ENCODE measurements around the gene GPC2.
A peak's percentile ranks its signal among the peaks of the same experiment; 100 is the strongest.

GPC2 gene

DNA sequence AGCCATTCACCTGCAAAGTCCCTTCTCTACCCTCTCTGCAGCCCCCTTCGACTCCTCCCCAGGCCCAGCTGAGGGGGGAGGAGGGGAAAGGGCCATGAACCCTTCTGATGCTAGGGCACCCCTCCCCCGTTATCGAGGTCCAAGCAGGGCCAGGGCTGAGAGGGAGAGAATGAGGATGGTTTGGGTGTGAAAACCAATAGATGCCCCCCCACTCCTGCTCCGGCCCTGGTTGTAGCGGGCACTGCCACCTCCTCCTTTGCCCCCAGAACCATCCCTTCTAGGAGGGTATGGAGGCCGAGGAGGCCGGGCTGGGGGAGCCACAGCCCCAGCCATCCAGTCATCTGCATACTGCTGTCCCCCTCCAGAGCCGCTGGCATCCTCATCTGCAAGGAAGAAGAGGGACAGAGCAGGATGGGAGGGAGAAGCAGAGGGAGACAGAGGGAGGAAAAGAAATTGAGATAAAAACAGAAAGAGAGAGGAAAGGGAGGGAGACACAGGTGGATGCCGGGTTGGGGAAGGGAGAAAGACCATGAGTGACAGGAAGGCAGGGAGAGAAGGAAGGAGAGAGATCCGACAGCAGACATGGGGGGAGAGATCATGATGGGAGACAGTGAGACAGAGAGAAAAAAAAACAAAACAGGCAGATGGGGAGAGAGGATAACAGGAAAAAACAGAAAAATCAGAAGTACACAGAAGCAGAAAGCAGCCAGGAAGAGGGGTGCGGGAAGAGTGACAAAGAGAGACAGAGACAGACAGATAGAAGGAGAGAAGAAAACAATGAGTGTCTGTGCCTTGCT lies 6.9 kb downstream of the GPC2 start:
- ChIA-PET POLR2A (no interaction called here), CTCF (interaction anchor here (1.8 kb wide), 1 partner anchor 38 kb away, joined by 6 read pairs; no protein-coding TSS in a partner anchor)
- Histone ChIP-seq H3K4me3 (ENCODE audit: control insufficient read depth in 1 of 7, extremely low read depth in 1 of 7, insufficient read depth in 4 of 7, low read depth in 2 of 7, low read length in 6 of 7) (no peak overlapping the region), H3K36me3 (ENCODE audit: control insufficient read depth in 4 of 4, insufficient read depth in 4 of 4, low read length in 3 of 4) (peaks cover 0 to 11% (median 0%) of the 10 kb centered on the region in 4 experiments), H3K4me1 (ENCODE audit: control extremely low read depth in 1 of 4, control insufficient read depth in 4 of 4, insufficient read depth in 4 of 4, low read length in 3 of 4) (peaks cover 0 to 40% (median 33%) of the 10 kb centered on the region in 4 experiments), H3K27ac (ENCODE audit: insufficient read depth in 1 of 2, low read depth in 1 of 2, low read length in 2 of 2, poor library complexity in 1 of 2, severe bottlenecking in 2 of 2) (no peak overlapping the region), H3K27me3 (replicated peaks in 2 of 5; ENCODE audit: control insufficient read depth in 4 of 5, insufficient read depth in 5 of 5, low read length in 4 of 5) (peaks cover 0 to 46% (median 18%) of the 10 kb centered on the region in 5 experiments), H3K9me3 (ENCODE audit: control extremely low read depth in 1 of 5, control insufficient read depth in 4 of 5, insufficient read depth in 2 of 5, low read depth in 1 of 5, low read length in 4 of 5) (no peaks in the 10 kb centered on the region)
- 92% methylated on average over 3 of the region's 11 CpGs for WGBS (ENCODE audit: insufficient coverage)
- DNase-seq, result no peak

DNA sequence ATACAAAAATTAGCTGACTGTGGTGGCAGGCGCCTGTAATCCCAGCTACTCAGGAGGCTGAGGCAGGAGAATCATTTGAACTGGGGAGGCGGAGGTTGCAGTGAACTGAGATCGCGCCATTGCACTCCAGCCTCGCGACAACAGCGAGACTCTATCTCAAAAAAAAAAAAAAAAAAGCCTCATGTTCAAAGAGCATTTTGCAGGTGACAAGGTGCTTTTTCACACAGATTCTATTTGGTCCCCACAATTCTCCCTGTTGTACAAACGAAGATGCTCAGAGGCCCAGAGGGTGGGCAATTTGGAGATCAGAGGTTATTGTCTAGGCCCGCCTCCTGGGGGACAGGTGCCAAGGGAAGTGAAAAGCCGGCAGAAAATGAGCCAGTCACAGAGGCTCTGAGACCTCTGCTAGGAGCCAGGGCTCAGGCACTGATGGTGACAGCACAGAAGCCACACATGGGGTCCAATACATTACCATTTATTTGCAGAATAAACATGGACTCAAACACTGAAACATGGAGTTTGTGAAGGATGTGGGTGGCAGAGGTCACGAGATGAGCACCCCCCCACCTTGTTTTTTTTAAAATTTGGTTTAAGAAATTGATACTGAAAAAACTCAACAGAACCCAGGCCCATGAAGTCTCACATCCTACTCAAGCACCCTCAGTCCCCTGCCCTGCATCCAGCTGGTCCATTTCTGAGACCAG lies 7.9 kb downstream of the GPC2 start:
- no peaks in the 10 kb centered on the region for H3K9me3 ChIP-seq (ENCODE audit: control extremely low read depth in 1 of 5, control insufficient read depth in 4 of 5, insufficient read depth in 2 of 5, low read depth in 1 of 5, low read length in 4 of 5)
- H3K4me3 ChIP-seq (ENCODE audit: control insufficient read depth in 1 of 7, extremely low read depth in 1 of 7, insufficient read depth in 4 of 7, low read depth in 2 of 7, low read length in 6 of 7), result no peak overlapping the region
- CTCF ChIA-PET, result interaction anchor here (2.7 kb wide), 1 partner anchor 36 kb away, joined by 12 read pairs; no protein-coding TSS in a partner anchor
- 87% methylated on average over 10 of the region's 11 CpGs for WGBS (ENCODE audit: insufficient coverage)
- peaks cover 0 to 46% (median 18%) of the 10 kb centered on the region in 5 experiments for H3K27me3 ChIP-seq (replicated peaks in 2 of 5; ENCODE audit: control insufficient read depth in 4 of 5, insufficient read depth in 5 of 5, low read length in 4 of 5)
- no peak overlapping the region for H3K27ac ChIP-seq (ENCODE audit: insufficient read depth in 1 of 2, low read depth in 1 of 2, low read length in 2 of 2, poor library complexity in 1 of 2, severe bottlenecking in 2 of 2)
- DNase-seq, result no peak
- peaks cover 0 to 6% (median 0%) of the 10 kb centered on the region in 4 experiments for H3K36me3 ChIP-seq (ENCODE audit: control insufficient read depth in 4 of 4, insufficient read depth in 4 of 4, low read length in 3 of 4)
- POLR2A ChIA-PET, result no interaction called here
- H3K4me1 ChIP-seq (ENCODE audit: control extremely low read depth in 1 of 4, control insufficient read depth in 4 of 4, insufficient read depth in 4 of 4, low read length in 3 of 4), result peaks cover 0 to 40% (median 33%) of the 10 kb centered on the region in 4 experiments

GRCh38 chr7:100167912-100168323 lies 9.3 kb downstream of the GPC2 start:
- no peaks in the 10 kb centered on the region for H3K36me3 ChIP-seq (ENCODE audit: control insufficient read depth in 4 of 4, insufficient read depth in 4 of 4, low read length in 3 of 4)
- no peaks in the 10 kb centered on the region for H3K9me3 ChIP-seq (ENCODE audit: control extremely low read depth in 1 of 5, control insufficient read depth in 4 of 5, insufficient read depth in 2 of 5, low read depth in 1 of 5, low read length in 4 of 5)
- ChIA-PET POLR2A (interaction anchor here (1.0 kb wide), 1 partner anchor 11 kb away, joined by 4 read pairs; no protein-coding TSS in a partner anchor), CTCF (interaction anchor here (1.2 to 2.7 kb wide), 6 partner anchors 8 to 49 kb away, joined by 3 to 12 read pairs (median 3); no protein-coding TSS in a partner anchor)
- 1% methylated on average over 10 of the region's 11 CpGs for WGBS (ENCODE audit: insufficient coverage)
- peaks cover 0 to 40% (median 33%) of the 10 kb centered on the region in 4 experiments for H3K4me1 ChIP-seq (ENCODE audit: control extremely low read depth in 1 of 4, control insufficient read depth in 4 of 4, insufficient read depth in 4 of 4, low read length in 3 of 4)
- DNase-seq, result peak in 1 of 3 donors; percentile 54
- peak overlapping the region in 1 of 2 experiments; percentile 58 for H3K27ac ChIP-seq (ENCODE audit: insufficient read depth in 1 of 2, low read depth in 1 of 2, low read length in 2 of 2, poor library complexity in 1 of 2, severe bottlenecking in 2 of 2)
- peaks cover 0 to 46% (median 18%) of the 10 kb centered on the region in 5 experiments for H3K27me3 ChIP-seq (replicated peaks in 2 of 5; ENCODE audit: control insufficient read depth in 4 of 5, insufficient read depth in 5 of 5, low read length in 4 of 5)
- H3K4me3 ChIP-seq (ENCODE audit: control insufficient read depth in 1 of 7, extremely low read depth in 1 of 7, insufficient read depth in 4 of 7, low read depth in 2 of 7, low read length in 6 of 7), result peak overlapping the region in 6 of 7 experiments; percentile 9 to 65 (median 48)

DNA sequence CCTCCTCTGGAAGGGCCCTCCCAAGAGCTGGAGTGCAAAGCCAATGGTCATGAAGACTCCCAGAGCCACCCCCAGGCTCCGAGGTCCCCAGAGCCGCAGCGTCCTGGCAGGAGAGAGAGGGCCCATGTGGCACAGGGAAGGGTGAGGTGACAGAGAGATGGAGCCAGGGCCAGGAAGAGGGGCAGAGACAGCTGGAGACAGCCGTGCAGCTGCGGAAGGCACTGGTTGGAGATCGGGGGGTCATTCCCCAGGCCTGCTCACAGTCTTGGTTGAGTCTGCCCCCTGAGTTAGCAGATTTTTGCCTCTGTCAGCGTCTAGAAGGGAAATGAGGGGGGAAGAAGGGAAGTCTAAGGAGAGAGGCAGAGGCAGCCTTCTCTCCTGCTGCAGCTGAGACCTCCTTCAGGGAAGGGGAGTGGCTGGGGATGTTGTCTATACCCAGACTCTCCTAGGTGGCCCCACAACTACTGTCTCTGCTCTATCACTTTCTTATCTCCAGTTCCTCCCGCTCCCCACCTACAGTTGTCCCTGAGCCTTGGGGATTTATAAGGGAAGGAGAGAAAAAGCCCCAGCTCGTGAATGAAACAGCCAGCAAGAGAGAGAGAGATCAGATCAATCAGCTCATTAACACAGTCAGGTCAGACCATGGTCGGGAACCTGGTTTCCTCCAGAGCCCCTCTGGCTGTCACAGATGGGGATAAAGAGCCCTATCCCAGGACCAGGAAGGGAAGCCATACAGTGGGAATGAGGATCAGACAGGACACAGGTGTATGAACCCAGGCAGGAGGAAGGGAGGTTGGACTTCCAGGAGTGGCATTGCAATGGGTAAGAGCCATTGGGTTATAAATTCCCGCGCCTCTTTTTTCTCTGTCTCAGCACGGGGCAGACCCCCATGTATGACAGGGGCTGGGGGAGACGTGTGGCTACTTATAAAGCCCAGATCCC lies 9.9 kb downstream of the GPC2 start:
- H3K4me1 ChIP-seq (ENCODE audit: control extremely low read depth in 1 of 4, control insufficient read depth in 4 of 4, insufficient read depth in 4 of 4, low read length in 3 of 4), result peaks cover 0 to 40% (median 33%) of the 10 kb centered on the region in 4 experiments
- H3K27me3 ChIP-seq (replicated peaks in 2 of 5; ENCODE audit: control insufficient read depth in 4 of 5, insufficient read depth in 5 of 5, low read length in 4 of 5), result peaks cover 0 to 46% (median 19%) of the 10 kb centered on the region in 5 experiments
- no peaks in the 10 kb centered on the region for H3K36me3 ChIP-seq (ENCODE audit: control insufficient read depth in 4 of 4, insufficient read depth in 4 of 4, low read length in 3 of 4)
- no peaks in the 10 kb centered on the region for H3K9me3 ChIP-seq (ENCODE audit: control extremely low read depth in 1 of 5, control insufficient read depth in 4 of 5, insufficient read depth in 2 of 5, low read depth in 1 of 5, low read length in 4 of 5)
- DNase-seq, result peak in 1 of 3 donors; percentile 23
- CTCF ChIA-PET, result interaction anchor here (1.1 to 2.7 kb wide), 8 partner anchors 8 to 50 kb away, joined by 3 to 12 read pairs (median 3); no protein-coding TSS in a partner anchor
- H3K27ac ChIP-seq (ENCODE audit: insufficient read depth in 1 of 2, low read depth in 1 of 2, low read length in 2 of 2, poor library complexity in 1 of 2, severe bottlenecking in 2 of 2), result peak overlapping the region in 1 of 2 experiments; percentile 58
- POLR2A ChIA-PET, result interaction anchor here (1.0 kb wide), 1 partner anchor 11 kb away, joined by 4 read pairs; no protein-coding TSS in a partner anchor
- H3K4me3 ChIP-seq (ENCODE audit: control insufficient read depth in 1 of 7, extremely low read depth in 1 of 7, insufficient read depth in 4 of 7, low read depth in 2 of 7, low read length in 6 of 7), result peak overlapping the region in 4 of 7 experiments; percentile 42 to 65 (median 60)
- 12% methylated on average over 8 of the region's 14 CpGs for WGBS (ENCODE audit: insufficient coverage)

DNA sequence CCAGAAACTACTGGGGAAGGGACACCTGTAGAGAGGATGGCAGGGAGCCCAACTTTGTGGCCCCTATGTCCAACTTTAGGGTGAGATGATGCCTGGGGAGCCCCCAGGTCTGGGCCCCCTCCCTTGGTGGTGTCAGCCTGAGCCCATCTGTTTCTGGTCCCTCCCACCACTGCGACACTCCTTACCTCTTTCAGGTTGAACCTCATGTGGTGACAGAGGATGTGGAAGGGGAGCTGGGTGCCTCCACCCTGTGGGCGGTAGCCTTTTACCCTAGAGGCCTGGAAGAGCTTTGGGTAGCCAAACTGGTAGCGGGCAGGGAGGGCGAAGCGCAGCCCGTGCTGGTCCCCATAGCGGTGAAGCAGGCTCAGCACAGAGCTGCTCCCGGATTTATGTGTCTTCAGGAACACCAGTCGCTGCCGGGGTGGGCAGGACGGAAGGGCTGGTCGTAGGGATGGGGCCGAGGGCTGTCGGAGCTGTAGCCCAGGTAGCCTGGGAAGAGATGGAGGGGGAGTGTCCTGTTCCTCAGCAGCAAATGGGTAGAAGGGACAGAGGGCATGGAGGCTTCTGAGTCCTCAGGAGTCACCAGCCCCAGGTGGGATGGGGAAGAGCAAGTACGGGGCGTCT lies 10.8 kb downstream of the GPC2 start:
- no peak overlapping the region for H3K27ac ChIP-seq (ENCODE audit: insufficient read depth in 1 of 2, low read depth in 1 of 2, low read length in 2 of 2, poor library complexity in 1 of 2, severe bottlenecking in 2 of 2)
- H3K4me1 ChIP-seq (ENCODE audit: control extremely low read depth in 1 of 4, control insufficient read depth in 4 of 4, insufficient read depth in 4 of 4, low read length in 3 of 4), result peaks cover 0 to 35% (median 30%) of the 10 kb centered on the region in 4 experiments
- POLR2A ChIA-PET, result interaction anchor here (0.7 kb wide), 1 partner anchor 169 kb away, joined by 4 read pairs; no protein-coding TSS in a partner anchor

DNA sequence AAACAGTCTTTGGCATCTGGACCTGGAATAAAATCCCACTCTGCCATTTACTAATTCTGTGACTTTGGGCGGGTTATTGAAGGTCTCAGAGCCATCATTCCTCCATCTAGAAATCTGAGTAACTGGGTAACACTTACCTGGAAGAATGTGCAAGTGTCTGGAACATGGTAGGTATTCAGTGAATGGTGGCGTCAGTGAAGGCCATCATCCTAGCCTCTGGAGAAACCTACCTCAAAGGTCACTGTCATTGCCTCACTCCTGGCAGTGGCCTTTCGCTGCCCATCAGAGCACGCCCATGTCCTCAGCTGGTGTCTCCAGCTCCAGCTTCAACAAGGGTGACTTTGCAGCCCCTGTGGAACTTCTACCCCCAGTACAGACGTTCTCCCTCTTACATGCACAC lies 13.3 kb downstream of the GPC2 start:
- no peaks in the 10 kb centered on the region for H3K36me3 ChIP-seq (ENCODE audit: control insufficient read depth in 4 of 4, insufficient read depth in 4 of 4, low read length in 3 of 4)
- H3K27ac ChIP-seq (ENCODE audit: insufficient read depth in 1 of 2, low read depth in 1 of 2, low read length in 2 of 2, poor library complexity in 1 of 2, severe bottlenecking in 2 of 2), result no peak overlapping the region
- ChIA-PET CTCF (no interaction called here), POLR2A (no interaction called here)
- H3K9me3 ChIP-seq (ENCODE audit: control extremely low read depth in 1 of 5, control insufficient read depth in 4 of 5, insufficient read depth in 2 of 5, low read depth in 1 of 5, low read length in 4 of 5), result no peaks in the 10 kb centered on the region
- 100% methylated on average over 3 of the region's 5 CpGs for WGBS (ENCODE audit: insufficient coverage)
- DNase-seq, result no peak
- peaks cover 0 to 31% (median 28%) of the 10 kb centered on the region in 4 experiments for H3K4me1 ChIP-seq (ENCODE audit: control extremely low read depth in 1 of 4, control insufficient read depth in 4 of 4, insufficient read depth in 4 of 4, low read length in 3 of 4)
- peaks cover 0 to 24% (median 14%) of the 10 kb centered on the region in 5 experiments for H3K27me3 ChIP-seq (replicated peaks in 2 of 5; ENCODE audit: control insufficient read depth in 4 of 5, insufficient read depth in 5 of 5, low read length in 4 of 5)
- H3K4me3 ChIP-seq (ENCODE audit: control insufficient read depth in 1 of 7, extremely low read depth in 1 of 7, insufficient read depth in 4 of 7, low read depth in 2 of 7, low read length in 6 of 7), result no peak overlapping the region

More for the DNA sequence above, 10.8 kb downstream of the GPC2 start:
- CTCF ChIA-PET, result interaction anchor here (0.8 to 2.7 kb wide), 7 partner anchors 9 to 56 kb away, joined by 3 to 12 read pairs (median 3); no protein-coding TSS in a partner anchor
- peaks cover 0 to 42% (median 17%) of the 10 kb centered on the region in 5 experiments for H3K27me3 ChIP-seq (replicated peaks in 2 of 5; ENCODE audit: control insufficient read depth in 4 of 5, insufficient read depth in 5 of 5, low read length in 4 of 5)
- H3K36me3 ChIP-seq (ENCODE audit: control insufficient read depth in 4 of 4, insufficient read depth in 4 of 4, low read length in 3 of 4), result no peaks in the 10 kb centered on the region
- H3K9me3 ChIP-seq (ENCODE audit: control extremely low read depth in 1 of 5, control insufficient read depth in 4 of 5, insufficient read depth in 2 of 5, low read depth in 1 of 5, low read length in 4 of 5), result no peaks in the 10 kb centered on the region
- 63% methylated on average over 15 of the region's 16 CpGs for WGBS (ENCODE audit: insufficient coverage)
- H3K4me3 ChIP-seq (ENCODE audit: control insufficient read depth in 1 of 7, extremely low read depth in 1 of 7, insufficient read depth in 4 of 7, low read depth in 2 of 7, low read length in 6 of 7), result no peak overlapping the region
- DNase-seq, result no peak

All from common myeloid progenitor, CD34-positive (primary cell).